Prostate gland (tissue), 2 donors: ENCODE data around the gene DNAAF8.

Experiments
- CTCF ChIP-seq, 4 experiments: fragments of 200-600 bp in 2 of 4; fragments of 450-650 bp in 2 of 4; sonication (generic) in 2 of 4; IDR thresholded peaks; 1 replicate in 3 of 4; 2 replicates in 1 of 4; pipeline ENCODE4 v1.5.1; 2016 to 2019; ENCODE audit warnings: antibody characterized with exemption in 4 of 4, mild to moderate bottlenecking in 2 of 4, moderate library complexity in 2 of 4
- POLR2A ChIP-seq: fragments of 450-650 bp; IDR thresholded peaks from one replicate; pipeline ENCODE4 v1.6.1; 2016; ENCODE audit warnings: antibody characterized with exemption, mild to moderate bottlenecking
- POLR2AphosphoS5 ChIP-seq: sonication (generic); formaldehyde crosslinking; IDR thresholded peaks from one replicate; pipeline ENCODE4 v1.6.1; 2017; ENCODE audit warnings: antibody characterized with exemption

GRCh38 chr16:4695473-4696171, 38.7 kb upstream of the DNAAF8 start:
- no peak for TF ChIP-seq CTCF (IDR thresholded peaks at IDR 0.05)
- no peak for TF ChIP-seq POLR2AphosphoS5
- no peak for TF ChIP-seq POLR2A
